Mesothelial cell of epicardium (in vitro differentiated cells): ENCODE data around the gene IKZF1. TPM values are rescaled to one million over a fixed set of nuclear protein-coding genes. Genes with fewer than 3 reads are reported as not detected.

Experiments used
- DNase-seq, 2 experiments: peaks; one replicate each; pipeline ENCODE4 v3.0.0; 2021; ENCODE audit warnings: low spot score in 2 of 2; ENCODE audit not compliant: unreplicated experiment in 2 of 2
- H3K27ac Mint-ChIP-seq: 2 replicates; pipeline ENCODE4 v1.8.0; 2021; ENCODE audit warnings: mixed read lengths
- H3K27me3 Mint-ChIP-seq: 2 replicates; pipeline ENCODE4 v1.8.0; 2021; ENCODE audit warnings: low read depth, mixed read lengths
- H3K36me3 Mint-ChIP-seq: 2 replicates; pipeline ENCODE4 v1.8.0; 2021; ENCODE audit warnings: mixed read lengths
- H3K4me1 Mint-ChIP-seq: 2 replicates; pipeline ENCODE4 v1.8.0; 2021; ENCODE audit warnings: mixed read lengths
- H3K4me3 Mint-ChIP-seq: 2 replicates; pipeline ENCODE4 v1.8.0; 2021; ENCODE audit warnings: mild to moderate bottlenecking, moderate library complexity, mixed read lengths
- H3K9me3 Mint-ChIP-seq: 2 replicates; pipeline ENCODE4 v1.8.0; 2021; ENCODE audit warnings: mixed read lengths
- CTCF ChIP-seq: fragments of 200-600 bp; sonication (generic); IDR thresholded peaks from one replicate; pipeline ENCODE4 v1.5.0; 2021; ENCODE audit warnings: antibody characterized with exemption; ENCODE audit not compliant: unreplicated experiment
- total RNA-seq: library from RNA; stranded (reverse); gene quantifications from 3 replicates; pipeline ENCODE4 v1.2.1, GENCODE V29; 2021

IKZF1 gene
- total RNA-seq, 1 donor from 2014 or later, result 2.5 TPM

DNA sequence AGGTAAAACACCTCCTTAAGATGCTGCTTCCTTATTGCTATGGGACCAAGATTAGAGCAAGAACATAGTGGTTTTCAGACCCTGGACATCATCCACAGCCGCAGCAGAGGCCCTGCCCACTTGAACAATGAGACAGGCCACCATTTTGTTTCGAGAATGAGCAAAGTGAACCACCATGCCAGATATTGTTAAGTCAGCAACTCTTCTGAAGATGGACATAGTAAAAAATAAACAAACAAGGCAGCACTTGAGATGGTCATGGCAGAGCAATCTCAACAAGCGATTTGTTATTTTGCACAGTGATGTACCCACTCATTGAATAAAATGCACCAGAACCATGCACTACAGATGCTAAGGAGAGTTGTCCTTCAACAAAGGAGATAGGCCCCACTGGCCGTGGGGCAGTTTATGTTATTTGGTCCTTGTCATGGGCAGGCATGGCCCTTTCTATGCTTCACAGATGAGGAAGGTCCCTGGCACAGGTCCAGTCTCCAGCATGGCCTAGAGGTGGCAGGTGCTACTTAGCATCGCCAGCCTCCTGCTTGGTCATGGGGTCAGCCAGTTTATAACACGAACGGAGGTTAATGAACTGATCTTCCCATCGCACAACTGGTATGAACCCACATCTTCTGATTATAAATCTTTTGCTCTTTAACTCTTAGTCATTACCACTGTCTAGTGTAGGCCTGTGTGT, 44.1 kb downstream of the IKZF1 start:
- H3K36me3 Mint-ChIP-seq, result no peaks in the 10 kb centered on the region
- H3K4me1 Mint-ChIP-seq, result peaks cover 15% of the 10 kb centered on the region
- H3K9me3 Mint-ChIP-seq, result no peaks in the 10 kb centered on the region
- no peak overlapping the region for H3K27ac Mint-ChIP-seq
- H3K27me3 Mint-ChIP-seq, result peaks cover 48% of the 10 kb centered on the region
- no peak overlapping the region for H3K4me3 Mint-ChIP-seq
- DNase-seq, result no peak
- TF ChIP-seq CTCF, result no peak

DNA sequence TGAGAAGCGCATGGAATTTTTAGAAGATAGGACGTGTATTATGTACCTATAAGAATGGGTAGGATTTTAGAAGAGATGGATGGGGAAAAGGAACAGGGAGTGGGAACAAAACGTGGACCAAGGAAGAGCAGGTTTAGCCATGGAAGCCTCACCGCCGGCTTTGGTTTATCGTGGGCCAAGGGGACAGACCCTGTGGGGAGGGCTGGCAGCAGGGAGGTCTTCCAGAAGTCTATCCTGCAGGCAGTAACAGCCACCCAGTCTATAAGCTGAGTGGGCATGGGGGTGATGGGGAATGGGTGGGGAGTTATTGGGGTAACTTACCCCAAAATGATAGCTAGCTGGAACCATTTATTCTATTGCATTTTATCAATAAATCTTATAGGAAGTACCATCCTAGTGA, 44.9 kb downstream of the IKZF1 start:
- peaks cover 48% of the 10 kb centered on the region for H3K27me3 Mint-ChIP-seq
- H3K4me3 Mint-ChIP-seq, result no peak overlapping the region
- peaks cover 15% of the 10 kb centered on the region for H3K4me1 Mint-ChIP-seq
- TF ChIP-seq CTCF, result no peak
- DNase-seq, result no peak
- no peak overlapping the region for H3K27ac Mint-ChIP-seq
- no peaks in the 10 kb centered on the region for H3K36me3 Mint-ChIP-seq
- H3K9me3 Mint-ChIP-seq, result no peaks in the 10 kb centered on the region

GRCh38 chr7:50349963-50350944, 45.7 kb downstream of the IKZF1 start:
- no peak for TF ChIP-seq CTCF
- H3K27ac Mint-ChIP-seq, result no peak overlapping the region
- peaks cover 15% of the 10 kb centered on the region for H3K4me1 Mint-ChIP-seq
- no peak for DNase-seq
- no peak overlapping the region for H3K4me3 Mint-ChIP-seq
- H3K36me3 Mint-ChIP-seq, result no peaks in the 10 kb centered on the region
- no peaks in the 10 kb centered on the region for H3K9me3 Mint-ChIP-seq
- H3K27me3 Mint-ChIP-seq, result peaks cover 51% of the 10 kb centered on the region

DNA sequence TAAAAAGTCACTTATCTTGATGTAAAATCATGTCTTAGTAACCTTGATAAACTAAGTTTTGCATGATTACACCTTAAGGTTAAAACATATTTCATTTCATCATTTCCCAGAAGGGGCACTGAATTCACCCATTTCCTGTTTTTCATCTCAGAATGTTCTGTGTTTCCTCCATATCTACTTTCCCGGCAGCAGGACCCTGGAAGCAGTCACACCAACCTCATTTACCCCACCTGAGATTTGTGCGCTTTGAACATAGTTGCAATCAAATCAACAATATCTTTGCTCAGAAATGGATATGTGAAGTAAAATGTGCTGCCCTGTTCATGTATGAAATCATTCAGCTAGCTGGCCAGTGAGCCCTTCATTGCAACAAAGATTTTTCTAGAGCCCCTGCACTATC, 46.8 kb downstream of the IKZF1 start:
- Mint-ChIP-seq H3K27me3 (peaks cover 49% of the 10 kb centered on the region), H3K36me3 (no peaks in the 10 kb centered on the region), H3K4me1 (peaks cover 14% of the 10 kb centered on the region), H3K4me3 (no peak overlapping the region), H3K9me3 (no peaks in the 10 kb centered on the region), H3K27ac (no peak overlapping the region)
- no peak for TF ChIP-seq CTCF
- DNase-seq, result no peak

GRCh38 chr7:50352282-50352681, 47.8 kb downstream of the IKZF1 start:
- Mint-ChIP-seq H3K36me3 (no peaks in the 10 kb centered on the region), H3K4me3 (no peak overlapping the region), H3K27me3 (peaks cover 48% of the 10 kb centered on the region), H3K9me3 (no peaks in the 10 kb centered on the region), H3K4me1 (peaks cover 4% of the 10 kb centered on the region), H3K27ac (no peak overlapping the region)
- TF ChIP-seq CTCF, result no peak
- no peak for DNase-seq
